ENCODE measurements around the gene LEMD1. TPM values are rescaled to one million over a fixed set of nuclear protein-coding genes. Genes with fewer than 3 reads are reported as not detected.

LEMD1 gene
- total RNA-seq, 2 donors from 2014 or later, result not detected

DNA sequence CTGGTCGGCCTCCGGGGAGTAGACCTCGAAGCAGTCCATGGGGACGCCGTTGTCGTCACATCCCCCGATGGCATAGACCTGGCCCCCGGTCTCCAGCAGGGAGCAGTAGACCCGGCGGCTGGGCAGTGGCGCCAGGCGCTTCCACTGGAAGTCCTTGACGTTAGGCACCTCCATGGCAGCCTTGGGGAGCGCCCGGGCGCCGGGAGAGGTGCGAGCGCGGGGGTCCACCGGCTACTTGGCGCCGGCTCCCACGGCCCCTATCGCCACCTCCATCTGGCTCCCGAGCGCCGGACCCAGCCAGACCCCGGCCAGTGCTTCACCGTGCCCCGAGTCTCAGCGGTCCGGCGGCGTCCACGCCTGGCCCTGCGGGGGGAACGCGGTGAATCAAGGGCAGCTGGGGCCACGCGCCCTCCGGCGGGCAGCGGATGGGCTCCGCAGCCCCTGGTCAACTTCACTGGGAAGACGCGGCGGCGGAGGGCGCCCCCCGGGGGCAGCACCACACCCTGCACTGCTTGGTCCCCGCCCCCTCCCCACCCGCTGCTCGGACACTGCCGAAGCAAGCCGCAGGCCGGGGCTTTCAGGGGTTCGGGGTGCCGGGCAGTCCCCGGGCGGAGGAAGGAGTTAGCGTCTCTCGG is 78.3 kb downstream of the LEMD1 start:
- H3K4me1 ChIP-seq (ENCODE audit: control insufficient read depth in 1 of 2, low read depth in 2 of 2), result peaks cover 12 to 13% of the 10 kb centered on the region in 2 donors
- TF ChIP-seq, protein P1, sequence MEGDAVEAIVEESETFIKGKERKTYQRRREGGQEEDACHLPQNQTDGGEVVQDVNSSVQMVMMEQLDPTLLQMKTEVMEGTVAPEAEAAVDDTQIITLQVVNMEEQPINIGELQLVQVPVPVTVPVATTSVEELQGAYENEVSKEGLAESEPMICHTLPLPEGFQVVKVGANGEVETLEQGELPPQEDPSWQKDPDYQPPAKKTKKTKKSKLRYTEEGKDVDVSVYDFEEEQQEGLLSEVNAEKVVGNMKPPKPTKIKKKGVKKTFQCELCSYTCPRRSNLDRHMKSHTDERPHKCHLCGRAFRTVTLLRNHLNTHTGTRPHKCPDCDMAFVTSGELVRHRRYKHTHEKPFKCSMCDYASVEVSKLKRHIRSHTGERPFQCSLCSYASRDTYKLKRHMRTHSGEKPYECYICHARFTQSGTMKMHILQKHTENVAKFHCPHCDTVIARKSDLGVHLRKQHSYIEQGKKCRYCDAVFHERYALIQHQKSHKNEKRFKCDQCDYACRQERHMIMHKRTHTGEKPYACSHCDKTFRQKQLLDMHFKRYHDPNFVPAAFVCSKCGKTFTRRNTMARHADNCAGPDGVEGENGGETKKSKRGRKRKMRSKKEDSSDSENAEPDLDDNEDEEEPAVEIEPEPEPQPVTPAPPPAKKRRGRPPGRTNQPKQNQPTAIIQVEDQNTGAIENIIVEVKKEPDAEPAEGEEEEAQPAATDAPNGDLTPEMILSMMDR (IDR thresholded peaks at IDR 0.05), result no peak
- H3K27me3 ChIP-seq (replicated peaks; ENCODE audit: insufficient read depth), result peaks cover 13% of the 10 kb centered on the region
- no peaks in the 10 kb centered on the region for H3K36me3 ChIP-seq
- no peak for ATAC-seq (ENCODE audit: insufficient number of reproducible peaks, low FRiP score, low read depth)
- no peak overlapping the region for H3K27ac ChIP-seq
- peak overlapping the region; percentile 65 for H3K4me3 ChIP-seq
- no peaks in the 10 kb centered on the region for H3K9me3 ChIP-seq
- no peak for DNase-seq (ENCODE audit: low spot score)

DNA sequence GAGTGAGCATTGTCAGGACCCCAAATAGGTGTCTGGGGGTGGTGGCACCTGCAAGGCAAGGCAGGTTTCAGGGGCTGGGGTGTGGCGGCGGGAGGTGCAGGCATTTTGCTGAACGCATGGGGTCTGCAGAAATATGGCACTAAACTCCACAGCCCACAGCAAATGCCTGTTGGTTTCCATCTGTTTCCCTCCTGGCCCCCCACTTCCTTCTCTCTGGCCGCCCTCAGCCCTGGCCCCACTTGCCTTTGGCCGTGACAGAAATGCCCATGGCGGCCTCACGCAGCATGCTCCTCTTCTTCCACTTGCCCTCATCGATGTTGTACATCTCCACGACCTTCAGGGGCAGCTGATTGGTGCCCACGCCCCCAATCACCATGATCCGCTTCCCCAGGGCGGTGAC is 78.9 kb downstream of the LEMD1 start:
- Histone ChIP-seq H3K36me3 (no peaks in the 10 kb centered on the region), H3K9me3 (no peaks in the 10 kb centered on the region), H3K27me3 (replicated peaks; ENCODE audit: insufficient read depth) (peaks cover 13% of the 10 kb centered on the region), H3K27ac (no peak overlapping the region), H3K4me3 (no peak overlapping the region), H3K4me1 (ENCODE audit: control insufficient read depth in 1 of 2, low read depth in 2 of 2) (peaks cover 12 to 13% of the 10 kb centered on the region in 2 donors)
- no peak for ATAC-seq (ENCODE audit: insufficient number of reproducible peaks, low FRiP score, low read depth)
- TF ChIP-seq, protein P1 (IDR thresholded peaks at IDR 0.05), result no peak
- no peak for DNase-seq (ENCODE audit: low spot score)

DNA sequence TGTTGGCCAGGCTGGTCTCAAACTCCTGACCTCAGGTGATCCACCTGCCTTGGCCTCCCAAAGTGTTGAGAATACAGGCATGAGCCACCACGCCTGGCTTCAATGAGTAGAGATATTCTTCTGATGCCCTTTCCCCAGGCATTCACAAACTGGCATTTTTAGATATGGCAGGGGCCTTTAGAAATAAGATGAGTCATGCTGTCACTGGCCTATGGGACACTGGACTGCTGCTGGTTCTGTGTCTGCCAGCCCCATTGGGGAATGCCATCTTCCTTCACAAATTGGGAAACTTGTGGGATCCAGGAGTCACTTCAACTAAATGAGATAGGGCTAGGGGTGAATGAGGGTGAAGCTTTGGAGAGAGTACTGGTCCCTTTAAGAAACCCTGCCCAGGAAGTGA is 81.2 kb downstream of the LEMD1 start:
- peaks cover 12 to 13% of the 10 kb centered on the region in 2 donors for H3K4me1 ChIP-seq (ENCODE audit: control insufficient read depth in 1 of 2, low read depth in 2 of 2)
- TF ChIP-seq, protein P1 (IDR thresholded peaks at IDR 0.05), result no peak
- no peaks in the 10 kb centered on the region for H3K36me3 ChIP-seq
- no peak for DNase-seq (ENCODE audit: low spot score)
- peaks cover 13% of the 10 kb centered on the region for H3K27me3 ChIP-seq (replicated peaks; ENCODE audit: insufficient read depth)
- no peak overlapping the region for H3K27ac ChIP-seq
- H3K9me3 ChIP-seq, result no peaks in the 10 kb centered on the region
- no peak for ATAC-seq (ENCODE audit: insufficient number of reproducible peaks, low FRiP score, low read depth)
- no peak overlapping the region for H3K4me3 ChIP-seq

DNA sequence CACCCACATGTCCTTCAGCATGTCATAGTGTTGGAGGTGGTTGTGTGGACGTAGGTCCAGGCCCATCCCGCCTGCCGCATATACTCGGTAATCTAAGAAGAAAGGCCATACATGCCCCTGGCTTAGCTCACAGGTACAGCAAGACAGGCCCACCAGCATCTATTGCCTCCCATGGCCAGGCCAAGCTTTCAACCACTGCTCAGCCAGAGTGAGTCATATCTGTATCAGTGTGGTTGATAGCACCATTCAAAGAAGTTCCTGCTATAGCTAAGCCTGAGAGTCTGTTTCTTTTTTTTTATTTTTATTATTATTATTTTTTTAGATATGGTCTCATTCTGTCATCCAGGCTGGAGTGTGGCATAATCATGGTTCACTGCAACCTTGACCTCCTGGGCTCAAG is 82.1 kb downstream of the LEMD1 start:
- TF ChIP-seq, protein P1 (IDR thresholded peaks at IDR 0.05), result no peak
- H3K9me3 ChIP-seq, result no peaks in the 10 kb centered on the region
- DNase-seq (ENCODE audit: low spot score) (no peak), ATAC-seq (ENCODE audit: insufficient number of reproducible peaks, low FRiP score, low read depth) (no peak)
- H3K4me1 ChIP-seq (ENCODE audit: control insufficient read depth in 1 of 2, low read depth in 2 of 2), result peaks cover 12 to 13% of the 10 kb centered on the region in 2 donors
- H3K4me3 ChIP-seq, result no peak overlapping the region
- no peaks in the 10 kb centered on the region for H3K36me3 ChIP-seq
- peaks cover 13% of the 10 kb centered on the region for H3K27me3 ChIP-seq (replicated peaks; ENCODE audit: insufficient read depth)
- no peak overlapping the region for H3K27ac ChIP-seq

DNA sequence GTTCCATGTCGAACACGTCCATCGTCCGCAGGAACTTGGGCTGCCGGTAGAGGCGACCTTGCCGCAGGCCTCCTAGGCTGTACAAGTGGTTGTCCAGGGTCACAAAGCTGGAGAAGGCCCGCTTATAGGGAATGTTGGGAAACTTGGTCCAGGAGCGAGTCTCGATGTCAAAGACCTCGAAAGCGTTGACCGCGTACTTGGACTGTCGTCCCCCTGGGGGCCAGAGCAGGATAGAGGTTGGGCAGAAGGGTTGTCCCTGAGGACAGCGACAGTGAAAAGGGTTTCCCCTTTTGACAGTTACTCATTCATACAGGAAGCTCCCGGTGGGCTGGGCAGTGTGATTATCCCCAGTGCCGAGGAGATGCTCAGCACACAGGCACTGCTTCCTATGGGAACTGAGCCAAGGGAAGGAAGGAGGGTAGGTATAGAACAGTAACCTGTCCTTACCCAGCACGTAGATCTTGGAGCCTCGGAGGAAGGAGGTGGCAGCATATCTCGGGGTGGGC is 82.6 kb downstream of the LEMD1 start:
- H3K27me3 ChIP-seq (replicated peaks; ENCODE audit: insufficient read depth), result peaks cover 9% of the 10 kb centered on the region
- ATAC-seq (ENCODE audit: insufficient number of reproducible peaks, low FRiP score, low read depth) (no peak), DNase-seq (ENCODE audit: low spot score) (no peak)
- no peaks in the 10 kb centered on the region for H3K9me3 ChIP-seq
- H3K4me3 ChIP-seq, result no peak overlapping the region
- H3K36me3 ChIP-seq, result no peaks in the 10 kb centered on the region
- H3K27ac ChIP-seq, result no peak overlapping the region
- peaks cover 10 to 11% of the 10 kb centered on the region in 2 donors for H3K4me1 ChIP-seq (ENCODE audit: control insufficient read depth in 1 of 2, low read depth in 2 of 2)
- TF ChIP-seq, protein P1 (IDR thresholded peaks at IDR 0.05), result no peak

Data from thoracic aorta (tissue), 2 donors.